Activated CD4-positive, alpha-beta T cell treated with anti-CD3 and anti-CD28 coated beads for 4 hours (primary cell): ENCODE data around the gene TMEM229B.

Experiments used
- DNase-seq, 2 donors: peaks; one replicate each; pipeline ENCODE4 v3.0.0-alpha.2; 2020

TMEM229B gene

DNA sequence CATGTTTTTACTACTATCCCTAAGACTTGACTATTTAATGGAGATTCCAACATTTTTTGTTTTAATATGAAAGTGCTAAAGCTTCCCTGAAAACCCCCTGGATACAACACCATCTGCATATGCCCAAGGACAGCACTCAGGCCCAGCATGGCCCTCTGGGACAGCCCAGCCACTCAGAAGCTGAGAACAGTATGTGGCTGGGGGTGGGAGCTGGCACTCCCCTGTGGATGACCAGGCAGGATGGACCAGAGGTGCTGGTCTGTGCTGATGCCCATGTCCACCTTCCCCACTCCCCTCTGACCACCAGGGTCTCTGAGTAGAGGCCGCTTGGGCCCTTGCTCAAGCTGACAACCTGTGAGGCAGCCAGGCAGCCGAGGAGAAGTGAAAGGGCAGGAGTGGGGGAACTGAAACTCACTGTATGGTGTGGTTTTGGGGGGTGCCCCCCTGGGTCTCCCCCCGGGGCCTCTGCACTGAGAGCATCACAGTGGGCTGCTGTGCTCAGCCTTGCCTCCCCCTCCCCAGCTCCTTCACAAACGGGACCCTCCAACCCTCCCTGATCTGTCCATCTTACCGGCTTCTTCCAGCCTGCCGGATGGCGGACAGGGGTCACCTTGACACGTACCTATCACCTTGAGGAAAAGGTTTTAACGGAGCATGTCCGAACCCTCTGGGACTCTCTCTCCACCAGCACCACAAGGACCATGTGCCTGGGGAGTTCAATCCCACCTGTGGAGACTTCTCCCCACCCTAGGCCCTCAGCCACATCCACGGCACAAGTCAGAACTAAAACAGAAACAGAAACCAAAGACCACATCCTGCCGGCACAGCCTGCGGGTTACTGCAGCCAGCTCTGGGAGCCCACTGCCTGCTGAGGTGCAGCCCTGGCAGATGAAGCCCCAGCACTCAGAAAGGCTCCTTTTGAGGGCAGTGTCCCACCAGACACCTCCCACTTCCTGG lies at the start of gene TMEM229B:
Gene TMEM229B, minus strand, starts transcription at position 785 of the 957 bp plus-strand sequence. CDS start 14,798 bp downstream, outside the sequence.
- peak; percentile 64 to 68 for DNase-seq

DNA sequence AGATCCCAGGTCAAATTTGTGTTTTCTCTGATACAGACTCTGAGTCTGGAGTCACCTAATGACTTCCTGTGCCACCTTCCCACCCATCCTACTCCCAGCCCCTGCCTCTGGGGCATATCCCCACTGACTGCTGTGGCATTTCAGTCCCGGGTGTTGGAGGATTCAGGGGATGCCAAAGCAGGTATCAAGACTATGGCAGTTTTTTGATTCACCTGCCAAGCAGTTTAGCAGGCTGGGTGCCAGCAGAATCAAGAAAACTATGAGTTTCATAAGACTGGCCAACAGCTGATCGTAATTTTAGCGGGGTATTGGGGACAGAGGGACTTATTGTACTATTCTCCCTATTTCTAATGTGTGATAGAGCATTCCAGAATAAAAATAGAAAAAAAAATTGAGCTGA lies 49.2 kb upstream of the TMEM229B start:
- DNase-seq, result no peak

DNA sequence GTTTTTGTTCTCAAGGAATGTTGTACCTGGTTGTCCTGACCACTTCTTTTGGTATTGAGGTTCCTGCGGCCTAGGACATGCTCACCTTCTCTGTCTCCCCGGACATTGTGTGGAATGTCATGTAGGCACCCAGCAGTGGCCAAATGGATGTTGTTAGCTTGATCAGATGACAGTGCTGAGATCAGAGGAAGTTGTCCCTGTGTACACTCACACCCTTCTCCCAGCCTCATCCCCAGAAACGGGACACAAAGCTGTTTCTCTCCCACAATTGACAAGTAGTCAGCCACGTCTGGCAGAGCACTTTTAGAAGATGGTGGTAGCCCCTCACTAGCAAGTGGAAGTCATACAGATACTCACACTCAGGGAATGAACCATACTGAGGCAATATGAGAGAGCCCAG lies 47.6 kb upstream of the TMEM229B start:
- DNase-seq, result no peak

DNA sequence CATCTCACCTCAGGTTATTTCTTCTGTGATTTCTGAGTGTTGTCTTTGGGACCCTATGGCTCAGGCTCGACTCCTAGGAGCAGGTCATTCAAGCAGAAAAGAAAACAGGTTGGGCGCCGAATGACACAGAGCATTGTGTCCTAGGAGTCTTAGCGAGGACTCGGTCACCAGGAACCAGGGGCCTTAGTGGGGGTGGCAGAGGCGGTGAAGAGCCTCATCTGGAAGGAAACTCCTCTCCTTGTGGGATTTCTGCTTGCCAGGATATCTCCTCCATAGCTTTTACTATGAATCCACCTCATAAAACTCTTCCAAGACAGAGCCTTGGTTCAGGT lies 45.2 kb upstream of the TMEM229B start:
- DNase-seq, result no peak

DNA sequence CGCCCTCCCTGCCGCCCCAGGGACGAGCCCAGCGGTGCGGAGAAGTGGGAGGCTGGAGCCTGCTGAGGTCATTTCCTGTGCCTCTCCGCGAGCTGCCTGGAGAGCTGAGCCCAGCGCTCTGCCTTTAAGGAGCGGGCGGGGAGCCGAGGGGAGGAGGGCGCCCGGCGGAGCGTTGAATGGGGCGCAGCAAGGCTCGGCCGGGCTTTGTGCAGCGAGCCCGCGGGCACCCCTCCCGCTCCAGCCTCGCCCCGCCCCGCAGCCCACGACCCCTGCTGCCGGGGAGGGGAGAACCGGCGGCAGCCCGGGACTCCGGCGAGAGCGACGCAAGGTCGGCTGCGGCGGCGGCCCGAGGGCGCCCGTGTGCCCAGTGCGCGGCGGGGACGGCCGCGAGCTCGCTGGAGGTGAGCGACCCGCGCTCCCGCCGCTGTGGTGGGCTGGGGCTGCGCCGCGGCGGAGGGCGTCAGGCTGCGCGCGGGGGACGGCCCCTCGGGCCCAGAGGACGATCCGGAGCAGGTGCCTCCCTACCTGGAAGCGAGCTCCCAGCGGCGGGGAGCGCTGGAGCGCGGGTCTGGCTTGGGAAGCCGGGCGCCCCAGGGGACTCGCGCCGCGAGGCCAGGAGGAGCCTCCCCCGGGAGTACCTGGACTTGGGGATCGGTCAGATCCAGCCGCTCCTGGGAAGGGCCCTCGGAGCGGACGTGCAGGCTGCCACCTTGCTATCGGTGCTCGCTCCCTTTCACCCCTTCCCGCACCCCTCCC lies 44.7 kb upstream of the TMEM229B start, which contains the start of gene PLEKHH1:
Gene PLEKHH1, plus strand, starts transcription at position 293 of the 756 bp plus-strand sequence. CDS start 8,578 bp downstream, outside the sequence.
- peak; percentile 48 to 49 for DNase-seq

DNA sequence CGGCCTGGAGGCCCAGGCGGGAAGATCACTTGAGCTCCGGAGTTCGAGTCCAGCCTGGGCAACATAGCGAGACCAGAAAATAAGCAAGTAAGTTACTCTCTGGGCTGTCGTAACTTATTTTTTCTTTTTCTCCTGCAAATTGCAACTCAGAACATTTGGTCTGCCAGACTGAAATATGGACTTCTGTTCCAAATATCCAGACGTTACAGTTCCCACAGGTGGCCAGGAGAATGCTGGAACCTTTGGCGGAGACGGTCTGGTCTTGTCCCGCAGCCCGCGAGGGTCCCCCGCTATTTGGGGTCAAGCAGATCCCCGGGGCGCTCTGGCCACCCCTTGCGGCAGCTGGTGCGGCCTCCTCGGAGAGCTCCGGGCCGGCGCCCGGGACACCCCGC lies 44.1 kb upstream of the TMEM229B start:
- no peak for DNase-seq

DNA sequence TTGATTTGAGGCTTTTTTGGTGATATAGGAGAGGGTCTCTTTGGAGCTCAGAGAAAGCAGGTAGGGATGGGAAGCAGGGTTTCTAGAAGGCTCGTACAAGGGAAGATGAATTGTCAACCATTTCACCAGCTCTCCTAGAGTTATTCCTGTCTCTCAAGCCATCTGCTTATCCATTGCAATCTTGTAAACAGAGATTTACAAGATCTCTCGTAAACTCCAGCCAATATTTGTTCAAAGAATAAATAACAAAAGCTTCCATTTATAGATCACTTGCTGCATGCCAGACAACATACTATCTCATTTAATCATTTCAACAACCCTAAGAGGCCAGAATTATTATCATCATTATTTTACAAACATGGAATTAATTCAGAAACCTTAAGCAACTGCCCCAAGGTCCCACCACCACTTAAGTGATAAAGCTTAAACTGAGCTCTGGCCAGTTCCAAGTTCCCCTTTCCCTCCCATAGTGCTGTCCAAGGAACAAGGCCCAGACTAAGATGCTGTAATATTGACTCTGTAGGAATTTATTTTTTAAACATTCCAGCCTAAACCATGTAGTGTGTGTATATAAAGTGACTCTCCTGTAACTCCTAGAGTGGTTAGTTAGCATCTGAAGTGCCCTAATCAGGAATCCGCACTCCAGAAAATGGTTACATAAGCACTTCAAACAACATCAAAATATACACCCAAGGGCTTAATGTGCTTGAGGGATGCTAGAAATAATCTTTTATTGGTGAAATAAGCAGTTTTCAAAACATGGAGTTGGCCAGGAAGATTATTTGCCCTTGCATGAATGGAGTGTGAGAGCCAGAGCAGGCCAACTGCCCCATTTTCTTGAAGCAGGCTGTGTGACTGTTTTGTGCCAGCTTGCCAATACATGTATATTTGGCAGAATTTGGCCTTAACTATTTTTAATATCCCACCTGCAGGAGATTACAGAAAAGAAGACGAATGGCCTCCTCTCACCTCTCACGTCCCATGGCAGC lies 41.7 kb upstream of the TMEM229B start:
- no peak for DNase-seq

DNA sequence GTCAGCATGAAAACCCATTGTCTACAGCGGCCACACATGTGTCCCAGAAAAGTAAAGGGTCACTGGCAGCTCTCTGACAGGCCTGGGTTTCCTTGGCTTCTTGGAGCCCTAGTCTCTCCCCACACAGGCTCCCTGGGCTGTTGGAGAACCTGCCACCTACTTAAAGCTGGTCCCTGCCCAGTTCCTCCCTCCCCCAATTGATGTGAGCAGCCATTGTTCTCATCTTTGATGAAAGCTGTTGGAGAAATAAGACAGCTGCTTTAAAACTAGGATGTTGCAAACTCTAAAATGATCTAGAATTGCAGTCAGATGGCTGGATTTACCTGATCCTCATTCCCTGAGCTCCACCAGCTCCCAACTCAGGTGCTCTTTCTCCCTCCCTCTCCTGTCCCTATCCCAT lies 39.8 kb upstream of the TMEM229B start:
- no peak for DNase-seq

DNA sequence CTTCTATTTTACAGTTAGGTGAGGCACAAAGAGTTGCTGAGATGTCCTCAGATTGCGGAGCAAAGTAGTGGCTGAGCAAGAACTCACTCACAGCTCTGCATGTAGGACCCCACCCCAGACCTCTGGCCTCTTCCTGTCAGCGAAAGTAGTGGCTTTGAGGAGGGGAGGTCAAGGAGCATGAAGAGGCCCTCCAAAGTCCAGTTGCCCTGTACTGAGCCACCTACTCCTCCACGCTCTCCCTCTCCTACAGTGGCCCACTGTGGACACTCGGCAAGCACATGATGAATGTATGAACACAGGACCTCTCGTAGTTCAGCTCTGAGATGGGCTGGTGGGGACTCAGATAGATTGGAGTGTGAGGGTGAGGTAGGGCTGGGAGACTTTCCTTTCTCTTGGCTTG lies 39.2 kb upstream of the TMEM229B start:
- DNase-seq, result no peak

DNA sequence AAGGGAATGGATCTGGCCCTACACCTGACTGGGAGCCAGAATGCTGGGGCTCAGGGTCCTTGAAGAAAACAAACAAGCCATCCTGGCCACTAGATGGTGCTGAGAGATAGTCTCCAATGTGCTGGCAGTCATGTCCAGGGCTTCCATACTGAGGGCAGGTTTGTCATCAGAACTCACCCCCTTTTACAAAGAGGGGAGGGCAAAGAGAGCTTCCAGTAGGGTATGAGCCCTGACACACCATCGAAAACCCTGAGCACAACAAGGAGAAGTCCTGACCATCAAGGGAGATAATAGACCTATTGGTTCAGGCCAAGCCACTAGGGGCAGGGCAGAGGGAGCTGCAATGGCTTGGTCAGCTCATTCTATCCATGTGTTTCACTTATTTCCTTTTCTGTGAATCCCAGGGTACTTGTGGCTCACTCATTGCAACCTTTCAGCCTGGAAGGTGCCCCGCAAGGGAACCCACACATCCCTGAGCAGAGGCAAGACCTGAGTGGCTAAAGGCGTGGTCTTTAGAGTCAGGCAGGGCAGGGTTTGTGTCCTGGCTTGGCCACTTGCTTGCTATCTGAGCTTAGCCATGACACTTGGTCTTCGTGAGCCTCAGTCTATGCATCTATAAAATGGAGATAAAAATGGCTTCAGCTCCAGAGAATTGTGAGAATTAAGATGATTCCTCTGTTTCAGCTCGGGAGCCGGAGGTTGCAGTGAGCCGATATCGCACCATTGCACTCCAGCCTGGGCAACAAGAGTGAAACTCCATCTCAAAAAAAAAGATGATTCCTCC lies 38.3 kb upstream of the TMEM229B start:
- DNase-seq, result peak; percentile 18 to 39

DNA sequence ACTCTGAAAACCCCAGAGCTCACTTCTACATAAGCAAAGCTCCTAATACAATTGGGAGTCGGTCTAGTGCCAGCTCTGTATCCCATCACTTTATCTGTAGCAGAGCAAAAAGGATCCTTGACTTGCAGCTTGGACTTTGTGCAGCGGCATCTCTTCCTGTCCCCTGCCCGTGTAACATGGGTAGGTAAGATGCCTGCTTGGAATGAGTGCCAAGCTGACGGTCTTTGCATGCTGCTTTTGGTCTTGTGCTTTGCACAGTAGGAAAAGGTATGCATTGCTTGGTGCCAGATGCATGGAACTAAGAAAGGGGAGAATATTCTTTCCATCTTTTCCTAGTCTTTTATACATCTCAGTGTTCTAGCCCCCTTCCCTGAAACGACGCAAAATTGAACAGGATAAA lies 37.7 kb upstream of the TMEM229B start:
- DNase-seq, result no peak

DNA sequence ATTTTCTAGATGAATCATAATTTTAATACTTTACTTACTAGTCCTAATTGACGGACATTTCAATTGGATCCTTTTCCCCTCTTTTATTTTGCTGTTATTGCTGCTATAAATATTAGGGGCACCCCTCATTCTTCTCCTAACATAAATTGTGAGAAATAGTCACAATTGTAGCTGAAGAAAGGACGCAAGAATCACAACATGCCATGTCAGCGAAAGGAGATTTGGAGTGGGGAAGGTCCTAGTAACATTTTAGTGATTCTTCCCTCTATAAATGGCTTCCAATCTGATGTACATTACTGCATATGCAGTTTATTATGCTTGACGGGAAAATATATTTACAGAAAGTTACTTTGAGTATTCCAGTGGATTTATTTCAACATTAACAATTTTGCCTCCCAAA lies 36.9 kb upstream of the TMEM229B start:
- DNase-seq, result no peak

DNA sequence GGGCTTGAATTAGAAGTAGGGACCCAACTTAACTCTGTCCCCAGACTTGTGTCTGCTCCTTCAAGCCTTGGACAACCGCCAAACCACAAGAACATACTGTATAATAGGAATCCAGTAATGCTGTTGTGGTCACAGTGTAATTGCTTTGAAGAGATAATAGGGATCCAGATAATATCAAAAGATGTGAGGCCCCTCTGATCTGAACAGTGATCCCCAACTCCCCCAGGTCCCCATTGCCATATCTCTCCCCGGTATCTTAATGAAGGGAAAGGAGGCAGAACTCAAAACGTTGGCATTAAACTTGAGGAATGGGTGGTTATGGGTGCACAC lies 36.1 kb upstream of the TMEM229B start:
- DNase-seq, result no peak

DNA sequence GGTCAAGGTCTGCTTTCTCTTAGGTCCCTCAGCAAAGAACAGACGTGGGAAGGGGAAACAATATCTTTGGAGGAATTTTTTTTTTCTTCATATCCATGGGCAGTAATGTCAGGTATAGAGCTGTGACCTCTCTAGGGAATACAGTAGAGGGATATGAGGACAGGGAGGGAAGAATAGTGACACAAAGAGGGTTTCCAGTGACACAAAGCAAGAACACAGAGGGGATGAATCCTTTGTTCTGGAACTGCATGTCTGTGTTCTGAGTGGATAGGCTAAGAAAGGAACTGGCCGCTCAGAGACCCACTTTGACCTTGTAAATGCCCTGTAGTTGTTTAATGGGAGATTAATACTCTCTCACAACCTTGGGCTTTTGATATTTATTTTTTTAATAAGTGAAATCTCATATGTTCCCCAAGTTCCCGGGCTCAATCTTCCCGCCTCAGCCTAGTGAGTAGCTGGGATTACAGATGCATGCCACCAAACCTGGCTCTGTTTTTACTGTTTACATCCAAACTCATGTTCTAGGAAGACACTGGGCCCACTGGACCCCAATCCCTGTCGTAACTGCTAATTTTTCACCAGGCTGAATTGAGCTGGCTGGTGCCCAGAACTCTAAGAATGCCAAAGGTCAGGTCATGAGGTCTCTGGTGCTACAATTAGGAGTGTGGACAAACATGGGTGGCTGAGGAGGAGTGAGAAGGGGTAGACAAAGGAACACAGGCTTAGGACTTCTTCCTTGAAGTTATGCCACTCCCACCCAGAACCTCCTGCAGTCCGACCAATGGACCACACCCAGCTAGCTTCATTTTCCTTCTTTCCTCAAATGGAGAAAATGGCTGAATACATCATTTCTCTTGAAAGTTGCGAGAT lies 35.5 kb upstream of the TMEM229B start:
- DNase-seq, result no peak

DNA sequence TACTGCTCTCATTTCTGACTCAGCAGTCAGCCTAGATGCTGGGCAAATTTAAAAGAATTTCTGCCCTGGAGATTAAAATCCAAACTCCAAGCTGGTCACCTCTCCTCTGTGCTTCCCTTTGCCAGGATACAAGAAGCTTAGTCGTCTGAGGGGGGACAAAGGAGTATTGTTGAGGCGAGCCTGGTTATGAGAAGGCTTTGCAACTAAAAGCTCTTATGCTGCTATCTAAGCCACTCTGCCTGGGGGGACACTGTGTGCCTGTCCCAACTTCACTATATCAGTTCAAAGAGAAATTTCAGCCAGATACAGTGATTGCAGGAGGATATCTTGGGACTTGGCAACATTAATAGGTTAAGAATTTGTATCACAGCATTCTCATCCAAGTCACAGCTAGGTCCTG lies 33.7 kb upstream of the TMEM229B start:
- no peak for DNase-seq

DNA sequence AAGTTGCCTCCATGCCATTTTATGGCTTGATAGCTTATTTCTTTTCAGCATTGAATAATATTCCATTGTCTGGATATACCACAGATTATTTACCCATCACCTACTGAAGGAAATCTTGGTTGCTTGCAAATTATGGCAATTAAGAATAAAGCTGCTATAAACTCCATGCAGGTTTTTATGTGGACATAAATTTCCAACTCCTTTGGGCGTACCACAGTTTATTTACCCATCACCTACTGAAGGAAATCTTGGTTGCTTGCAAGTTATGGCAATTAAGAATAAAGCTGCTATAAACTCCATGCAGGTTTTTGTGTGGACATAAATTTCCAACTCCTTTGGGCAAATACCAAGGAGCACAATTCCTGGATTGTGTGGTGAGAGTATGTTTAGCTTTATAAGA lies 32.0 kb upstream of the TMEM229B start:
- DNase-seq, result no peak

DNA sequence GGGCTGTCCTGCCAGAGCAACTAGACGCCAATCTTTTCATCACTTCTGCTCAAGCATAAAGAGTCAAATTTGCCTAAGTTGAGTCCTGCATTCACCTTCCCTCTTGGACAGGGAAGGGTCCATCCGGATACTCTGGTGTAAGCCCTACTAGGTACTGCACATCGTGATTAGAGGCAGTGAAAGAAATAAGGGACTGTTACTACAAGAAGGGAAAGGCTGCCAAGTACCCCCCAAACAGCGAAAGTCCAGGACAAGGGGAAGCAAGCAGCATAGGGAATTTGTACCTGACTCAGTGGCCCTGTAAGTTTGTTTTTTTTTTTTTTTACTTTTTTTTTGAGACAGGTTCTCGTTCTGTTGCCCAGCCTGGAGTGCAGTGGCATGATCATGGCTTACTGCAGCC lies 30.9 kb upstream of the TMEM229B start:
- DNase-seq, result no peak

DNA sequence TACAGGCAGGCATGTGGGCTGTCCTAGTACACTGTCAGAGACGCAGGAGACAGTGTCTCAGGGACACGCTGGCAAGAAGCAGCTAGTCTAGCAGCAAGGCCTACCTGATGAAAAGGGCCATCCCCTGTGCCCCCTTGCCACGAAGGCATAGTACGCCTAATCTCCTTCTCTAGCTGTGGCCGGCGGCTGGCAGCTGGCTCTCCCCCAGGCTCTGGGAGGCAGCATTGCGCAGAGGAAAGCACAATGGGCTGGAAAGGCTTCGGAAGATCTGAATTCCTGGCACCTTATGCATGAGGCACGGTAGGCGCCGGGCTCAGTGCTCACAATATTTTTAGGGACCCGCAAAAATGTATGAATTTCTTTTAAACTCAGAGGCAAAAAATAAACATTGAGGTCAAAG lies 28.6 kb upstream of the TMEM229B start:
- DNase-seq, result no peak

DNA sequence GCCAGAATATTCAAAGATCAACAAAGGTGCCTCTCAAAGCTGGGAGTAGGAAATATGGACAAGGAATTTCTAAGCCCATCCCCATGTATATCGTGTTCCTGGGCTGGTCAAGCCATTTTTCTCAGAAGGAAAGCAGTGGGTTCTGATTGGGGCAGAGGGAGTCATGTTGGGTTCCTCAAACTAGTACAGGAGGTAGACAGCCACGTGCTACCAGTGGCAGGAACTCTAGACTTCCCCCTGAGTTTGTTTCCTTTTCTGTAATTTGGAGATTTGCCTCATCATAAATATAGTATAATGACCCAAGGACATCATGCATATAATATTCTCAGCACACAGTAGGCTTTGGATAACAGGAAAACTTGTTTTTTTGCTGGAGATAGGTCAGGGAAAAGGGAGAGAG lies 28.2 kb upstream of the TMEM229B start:
- DNase-seq, result no peak

DNA sequence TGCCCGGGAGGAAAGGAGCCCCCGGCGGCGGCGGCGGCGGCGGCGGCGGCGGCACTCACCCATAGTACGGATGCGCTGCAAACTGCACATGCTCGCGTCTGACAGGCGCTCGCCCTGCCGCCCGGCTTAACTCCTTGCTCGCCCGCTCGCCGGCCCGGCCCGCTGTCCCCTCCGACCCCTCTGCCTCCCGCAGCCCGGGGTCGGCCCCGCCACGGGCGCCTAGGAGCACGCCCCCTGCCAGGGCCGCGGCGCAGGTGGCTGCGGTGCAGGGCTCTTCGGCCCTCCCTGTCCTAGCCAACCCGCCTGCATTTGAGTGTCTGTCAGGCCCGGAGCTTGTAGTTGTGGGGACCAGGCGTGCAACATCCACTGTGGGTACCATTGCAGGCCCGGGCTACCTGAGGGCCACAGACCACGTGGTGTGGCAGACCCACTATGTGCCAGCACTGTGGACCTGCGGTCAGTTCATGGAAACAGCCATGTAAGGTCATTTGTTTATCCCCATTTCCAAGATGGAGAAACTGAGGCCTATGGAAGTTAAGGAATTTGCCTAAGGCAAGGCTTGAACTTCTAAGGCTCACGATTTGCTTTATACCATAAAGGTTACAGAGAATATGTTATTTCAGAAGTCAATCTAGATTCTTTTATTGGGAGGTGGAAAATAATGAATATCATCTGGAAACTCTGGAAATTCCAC lies 27.0 kb upstream of the TMEM229B start:
- peak; percentile 14 to 32 for DNase-seq
